Measurements from ENCODE around the gene KPNA1.

DNA sequence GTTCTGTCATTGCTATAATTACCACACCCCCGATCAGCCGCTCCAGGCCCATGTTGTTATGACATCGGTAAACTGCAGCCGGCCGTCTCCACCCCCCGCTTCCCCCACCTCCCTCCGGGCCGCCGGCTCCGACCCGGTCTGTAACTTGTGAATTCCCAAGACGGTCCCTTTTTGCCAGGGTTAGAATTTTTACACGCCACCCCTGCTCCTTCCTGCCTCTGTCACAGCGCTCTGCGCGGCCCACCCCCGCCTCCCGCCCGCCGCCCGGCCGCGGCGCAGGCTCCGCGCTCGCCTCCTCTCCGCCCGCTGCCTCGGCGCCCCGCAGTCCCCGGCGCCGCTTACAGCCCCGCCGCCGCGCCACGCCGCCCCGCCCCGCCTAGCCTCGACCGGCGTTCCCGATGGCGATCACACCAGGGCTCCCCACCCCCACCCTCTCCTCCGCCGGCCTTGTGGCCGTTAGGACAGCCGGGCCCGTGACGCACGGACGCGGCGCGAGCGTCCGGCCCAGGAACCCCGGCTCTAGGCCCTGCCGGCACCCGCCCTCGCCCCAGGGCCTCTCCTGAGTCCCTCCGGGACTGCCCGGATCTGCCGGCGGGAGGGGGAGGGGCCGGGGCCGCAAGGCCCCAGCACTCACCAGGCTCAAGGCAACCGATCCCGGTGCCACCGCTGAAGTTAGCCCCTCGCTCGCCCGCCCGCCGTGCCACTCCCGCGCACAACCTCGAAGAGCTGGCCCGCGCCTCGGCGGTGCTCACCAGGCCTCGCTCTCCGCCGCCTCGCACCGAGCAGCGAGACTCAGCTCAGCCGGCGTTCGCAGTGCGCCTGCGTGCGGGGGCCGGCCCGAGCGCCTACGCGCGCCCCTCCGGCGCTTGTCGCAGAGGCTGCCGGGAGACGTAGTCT, at the start of gene KPNA1:
- TF ChIP-seq, protein P1, sequence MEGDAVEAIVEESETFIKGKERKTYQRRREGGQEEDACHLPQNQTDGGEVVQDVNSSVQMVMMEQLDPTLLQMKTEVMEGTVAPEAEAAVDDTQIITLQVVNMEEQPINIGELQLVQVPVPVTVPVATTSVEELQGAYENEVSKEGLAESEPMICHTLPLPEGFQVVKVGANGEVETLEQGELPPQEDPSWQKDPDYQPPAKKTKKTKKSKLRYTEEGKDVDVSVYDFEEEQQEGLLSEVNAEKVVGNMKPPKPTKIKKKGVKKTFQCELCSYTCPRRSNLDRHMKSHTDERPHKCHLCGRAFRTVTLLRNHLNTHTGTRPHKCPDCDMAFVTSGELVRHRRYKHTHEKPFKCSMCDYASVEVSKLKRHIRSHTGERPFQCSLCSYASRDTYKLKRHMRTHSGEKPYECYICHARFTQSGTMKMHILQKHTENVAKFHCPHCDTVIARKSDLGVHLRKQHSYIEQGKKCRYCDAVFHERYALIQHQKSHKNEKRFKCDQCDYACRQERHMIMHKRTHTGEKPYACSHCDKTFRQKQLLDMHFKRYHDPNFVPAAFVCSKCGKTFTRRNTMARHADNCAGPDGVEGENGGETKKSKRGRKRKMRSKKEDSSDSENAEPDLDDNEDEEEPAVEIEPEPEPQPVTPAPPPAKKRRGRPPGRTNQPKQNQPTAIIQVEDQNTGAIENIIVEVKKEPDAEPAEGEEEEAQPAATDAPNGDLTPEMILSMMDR (conservative IDR thresholded peaks at IDR 0.05; ENCODE audit: low read depth in 2 of 2): no peak
- TF ChIP-seq EZH2 (IDR thresholded peaks at IDR 0.05; ENCODE audit: low read depth, unreplicated experiment) (no peak), REST (IDR thresholded peaks at IDR 0.05; ENCODE audit: unreplicated experiment) (no peak), POLR2AphosphoS5 (IDR thresholded peaks at IDR 0.05; ENCODE audit: low read depth) (peak; percentile 97), EZH2phosphoT487 (IDR thresholded peaks at IDR 0.05; ENCODE audit: unreplicated experiment) (no peak), ZNF114 (CRISPR knock-in tag; IDR thresholded peaks at IDR 0.05) (no peak), JUNB (IDR thresholded peaks at IDR 0.05; ENCODE audit: unreplicated experiment) (no peak), ETS1 (IDR thresholded peaks at IDR 0.05) (peak; percentile 57; the same call in 1 of the 2 replicates)

Data from GM23338 (cell line).